ENCODE measurements around the gene CDH11.

CDH11 gene

DNA sequence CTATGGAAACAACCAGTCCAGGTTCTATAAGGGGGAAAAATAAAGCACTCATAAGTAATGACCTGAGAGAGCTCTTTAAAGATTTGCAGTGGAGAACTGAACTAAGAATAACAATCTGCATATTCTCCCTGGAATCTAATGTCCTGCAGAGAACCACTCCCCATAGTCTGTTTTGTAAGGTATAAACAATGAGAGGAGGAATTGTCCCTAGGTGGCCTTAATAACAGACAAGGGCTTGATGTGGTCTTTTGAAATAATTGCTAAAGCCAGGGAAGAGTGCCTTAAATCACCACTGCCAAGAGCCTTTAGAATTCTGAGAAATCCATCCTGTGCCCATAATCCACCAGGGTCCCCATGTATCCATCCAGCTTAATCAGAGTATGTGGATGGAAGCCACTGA lies 106.3 kb downstream of the CDH11 start:
- DNase-seq: no peak
- Histone ChIP-seq H3K9me3 (ENCODE audit: control insufficient read depth, low read length) (peaks cover 3% of the 10 kb centered on the region), H3K27ac (ENCODE audit: insufficient read depth, low read length, poor library complexity, severe bottlenecking) (no peak overlapping the region), H3K4me3 (ENCODE audit: insufficient read depth, low read depth, low read length, poor library complexity, severe bottlenecking) (no peak overlapping the region), H3K27me3 (replicated peaks; ENCODE audit: control insufficient read depth, insufficient read depth, low read length, poor library complexity, severe bottlenecking) (no peaks in the 10 kb centered on the region), H3K4me1 (ENCODE audit: control insufficient read depth, insufficient read depth, low read length, poor library complexity, severe bottlenecking) (no peaks in the 10 kb centered on the region), H3K36me3 (ENCODE audit: control insufficient read depth, insufficient read depth, low read length) (no peaks in the 10 kb centered on the region)

- H3K36me3 ChIP-seq (ENCODE audit: control insufficient read depth, insufficient read depth, low read length): no peaks in the 10 kb centered on the region
- no peaks in the 10 kb centered on the region for H3K4me1 ChIP-seq (ENCODE audit: control insufficient read depth, insufficient read depth, low read length, poor library complexity, severe bottlenecking)
- no peak overlapping the region for H3K27ac ChIP-seq (ENCODE audit: insufficient read depth, low read length, poor library complexity, severe bottlenecking)
- no peak overlapping the region for H3K4me3 ChIP-seq (ENCODE audit: insufficient read depth, low read depth, low read length, poor library complexity, severe bottlenecking)
- H3K9me3 ChIP-seq (ENCODE audit: control insufficient read depth, low read length): peaks cover 3% of the 10 kb centered on the region
- DNase-seq: no peak
- H3K27me3 ChIP-seq (replicated peaks; ENCODE audit: control insufficient read depth, insufficient read depth, low read length, poor library complexity, severe bottlenecking): no peaks in the 10 kb centered on the region
These were observed 109.5 kb downstream of the CDH11 start for GRCh38 chr16:65012357-65012756.

DNA sequence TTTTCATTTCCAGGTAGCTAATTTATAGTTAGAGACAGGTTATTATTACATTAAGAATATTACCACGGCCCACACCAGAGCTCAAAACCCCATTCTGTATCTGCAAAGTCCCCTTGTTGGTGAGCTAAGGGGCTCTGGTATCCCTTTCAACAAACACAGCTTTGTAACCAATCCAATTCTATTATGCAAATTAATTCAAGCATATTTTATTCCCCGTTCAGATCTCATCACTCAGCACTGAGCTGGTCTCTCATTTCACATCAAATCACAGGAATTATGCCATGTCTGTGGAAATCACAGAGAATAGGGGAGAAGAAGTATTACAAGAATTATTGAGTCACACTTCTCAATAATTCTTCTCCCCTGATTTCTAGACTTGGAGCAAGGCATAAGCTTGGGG lies 111.7 kb downstream of the CDH11 start:
- H3K27me3 ChIP-seq (replicated peaks; ENCODE audit: control insufficient read depth, insufficient read depth, low read length, poor library complexity, severe bottlenecking): no peaks in the 10 kb centered on the region
- no peaks in the 10 kb centered on the region for H3K9me3 ChIP-seq (ENCODE audit: control insufficient read depth, low read length)
- H3K27ac ChIP-seq (ENCODE audit: insufficient read depth, low read length, poor library complexity, severe bottlenecking): no peak overlapping the region
- H3K4me3 ChIP-seq (ENCODE audit: insufficient read depth, low read depth, low read length, poor library complexity, severe bottlenecking): no peak overlapping the region
- H3K36me3 ChIP-seq (ENCODE audit: control insufficient read depth, insufficient read depth, low read length): no peaks in the 10 kb centered on the region
- DNase-seq: no peak
- no peaks in the 10 kb centered on the region for H3K4me1 ChIP-seq (ENCODE audit: control insufficient read depth, insufficient read depth, low read length, poor library complexity, severe bottlenecking)

GRCh38 chr16:65005696-65006095 lies 116.2 kb downstream of the CDH11 start:
- no peak overlapping the region for H3K27ac ChIP-seq (ENCODE audit: insufficient read depth, low read length, poor library complexity, severe bottlenecking)
- no peaks in the 10 kb centered on the region for H3K27me3 ChIP-seq (replicated peaks; ENCODE audit: control insufficient read depth, insufficient read depth, low read length, poor library complexity, severe bottlenecking)
- H3K4me3 ChIP-seq (ENCODE audit: insufficient read depth, low read depth, low read length, poor library complexity, severe bottlenecking): no peak overlapping the region
- DNase-seq: no peak
- H3K36me3 ChIP-seq (ENCODE audit: control insufficient read depth, insufficient read depth, low read length): no peaks in the 10 kb centered on the region
- no peaks in the 10 kb centered on the region for H3K9me3 ChIP-seq (ENCODE audit: control insufficient read depth, low read length)
- H3K4me1 ChIP-seq (ENCODE audit: control insufficient read depth, insufficient read depth, low read length, poor library complexity, severe bottlenecking): no peaks in the 10 kb centered on the region

- DNase-seq: no peak
- H3K36me3 ChIP-seq (ENCODE audit: control insufficient read depth, insufficient read depth, low read length): no peaks in the 10 kb centered on the region
These were observed 117.3 kb downstream of the CDH11 start for GRCh38 chr16:65004570-65004969.

DNA sequence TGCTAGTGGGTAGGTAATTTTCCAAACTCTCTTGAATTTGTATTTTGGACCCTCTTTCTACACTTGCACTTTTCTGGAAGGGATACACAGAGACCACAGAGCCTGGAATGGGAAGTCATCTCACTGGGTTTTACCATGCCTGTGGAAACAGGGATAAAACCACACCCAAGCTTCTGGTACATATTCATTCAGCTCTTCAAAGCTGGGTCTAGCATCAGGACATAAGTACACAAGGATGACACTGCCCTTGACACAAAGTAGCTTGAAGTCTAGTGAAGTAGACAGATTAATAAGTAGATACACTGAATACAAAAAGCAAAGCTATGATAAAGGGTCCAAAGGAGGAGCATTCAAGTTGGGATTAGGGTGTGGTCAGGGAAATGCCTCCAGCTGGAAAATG lies 118.2 kb downstream of the CDH11 start:
- H3K27me3 ChIP-seq (replicated peaks; ENCODE audit: control insufficient read depth, insufficient read depth, low read length, poor library complexity, severe bottlenecking): no peaks in the 10 kb centered on the region
- H3K27ac ChIP-seq (ENCODE audit: insufficient read depth, low read length, poor library complexity, severe bottlenecking): no peak overlapping the region
- no peaks in the 10 kb centered on the region for H3K36me3 ChIP-seq (ENCODE audit: control insufficient read depth, insufficient read depth, low read length)
- DNase-seq: no peak
- H3K4me3 ChIP-seq (ENCODE audit: insufficient read depth, low read depth, low read length, poor library complexity, severe bottlenecking): no peak overlapping the region
- H3K4me1 ChIP-seq (ENCODE audit: control insufficient read depth, insufficient read depth, low read length, poor library complexity, severe bottlenecking): no peaks in the 10 kb centered on the region
- H3K9me3 ChIP-seq (ENCODE audit: control insufficient read depth, low read length): no peaks in the 10 kb centered on the region

More at GRCh38 chr16:65004570-65004969, 117.3 kb downstream of the CDH11 start:
- H3K4me1 ChIP-seq (ENCODE audit: control insufficient read depth, insufficient read depth, low read length, poor library complexity, severe bottlenecking): no peaks in the 10 kb centered on the region
- H3K9me3 ChIP-seq (ENCODE audit: control insufficient read depth, low read length): no peaks in the 10 kb centered on the region
- no peak overlapping the region for H3K4me3 ChIP-seq (ENCODE audit: insufficient read depth, low read depth, low read length, poor library complexity, severe bottlenecking)
- H3K27me3 ChIP-seq (replicated peaks; ENCODE audit: control insufficient read depth, insufficient read depth, low read length, poor library complexity, severe bottlenecking): no peaks in the 10 kb centered on the region
- no peak overlapping the region for H3K27ac ChIP-seq (ENCODE audit: insufficient read depth, low read length, poor library complexity, severe bottlenecking)

GRCh38 chr16:65002265-65002664 lies 119.6 kb downstream of the CDH11 start:
- Histone ChIP-seq H3K4me1 (ENCODE audit: control insufficient read depth, insufficient read depth, low read length, poor library complexity, severe bottlenecking) (no peaks in the 10 kb centered on the region), H3K4me3 (ENCODE audit: insufficient read depth, low read depth, low read length, poor library complexity, severe bottlenecking) (no peak overlapping the region), H3K36me3 (ENCODE audit: control insufficient read depth, insufficient read depth, low read length) (no peaks in the 10 kb centered on the region), H3K27me3 (replicated peaks; ENCODE audit: control insufficient read depth, insufficient read depth, low read length, poor library complexity, severe bottlenecking) (no peaks in the 10 kb centered on the region), H3K9me3 (ENCODE audit: control insufficient read depth, low read length) (no peaks in the 10 kb centered on the region), H3K27ac (ENCODE audit: insufficient read depth, low read length, poor library complexity, severe bottlenecking) (no peak overlapping the region)
- no peak for DNase-seq

- Histone ChIP-seq H3K36me3 (ENCODE audit: control insufficient read depth, insufficient read depth, low read length) (no peaks in the 10 kb centered on the region), H3K9me3 (ENCODE audit: control insufficient read depth, low read length) (no peaks in the 10 kb centered on the region), H3K4me1 (ENCODE audit: control insufficient read depth, insufficient read depth, low read length, poor library complexity, severe bottlenecking) (no peaks in the 10 kb centered on the region), H3K4me3 (ENCODE audit: insufficient read depth, low read depth, low read length, poor library complexity, severe bottlenecking) (no peak overlapping the region), H3K27me3 (replicated peaks; ENCODE audit: control insufficient read depth, insufficient read depth, low read length, poor library complexity, severe bottlenecking) (no peaks in the 10 kb centered on the region), H3K27ac (ENCODE audit: insufficient read depth, low read length, poor library complexity, severe bottlenecking) (no peak overlapping the region)
- no peak for DNase-seq
These were observed 121.2 kb downstream of the CDH11 start for GRCh38 chr16:65000654-65001053.

GRCh38 chr16:64997751-64998150 lies 124.1 kb downstream of the CDH11 start:
- Histone ChIP-seq H3K36me3 (ENCODE audit: control insufficient read depth, insufficient read depth, low read length) (no peaks in the 10 kb centered on the region), H3K4me1 (ENCODE audit: control insufficient read depth, insufficient read depth, low read length, poor library complexity, severe bottlenecking) (no peaks in the 10 kb centered on the region), H3K27me3 (replicated peaks; ENCODE audit: control insufficient read depth, insufficient read depth, low read length, poor library complexity, severe bottlenecking) (no peaks in the 10 kb centered on the region), H3K27ac (ENCODE audit: insufficient read depth, low read length, poor library complexity, severe bottlenecking) (no peak overlapping the region), H3K4me3 (ENCODE audit: insufficient read depth, low read depth, low read length, poor library complexity, severe bottlenecking) (no peak overlapping the region), H3K9me3 (ENCODE audit: control insufficient read depth, low read length) (no peaks in the 10 kb centered on the region)
- DNase-seq: no peak

- Histone ChIP-seq H3K27me3 (replicated peaks; ENCODE audit: control insufficient read depth, insufficient read depth, low read length, poor library complexity, severe bottlenecking) (no peaks in the 10 kb centered on the region), H3K36me3 (ENCODE audit: control insufficient read depth, insufficient read depth, low read length) (no peaks in the 10 kb centered on the region), H3K4me1 (ENCODE audit: control insufficient read depth, insufficient read depth, low read length, poor library complexity, severe bottlenecking) (no peaks in the 10 kb centered on the region), H3K27ac (ENCODE audit: insufficient read depth, low read length, poor library complexity, severe bottlenecking) (no peak overlapping the region), H3K9me3 (ENCODE audit: control insufficient read depth, low read length) (no peaks in the 10 kb centered on the region), H3K4me3 (ENCODE audit: insufficient read depth, low read depth, low read length, poor library complexity, severe bottlenecking) (no peak overlapping the region)
- DNase-seq: no peak
These were observed 124.7 kb downstream of the CDH11 start for GRCh38 chr16:64997121-64997520.

- H3K4me3 ChIP-seq (ENCODE audit: insufficient read depth, low read depth, low read length, poor library complexity, severe bottlenecking): no peak overlapping the region
- H3K27ac ChIP-seq (ENCODE audit: insufficient read depth, low read length, poor library complexity, severe bottlenecking): no peak overlapping the region
- no peaks in the 10 kb centered on the region for H3K4me1 ChIP-seq (ENCODE audit: control insufficient read depth, insufficient read depth, low read length, poor library complexity, severe bottlenecking)
- no peak for DNase-seq
- H3K9me3 ChIP-seq (ENCODE audit: control insufficient read depth, low read length): no peaks in the 10 kb centered on the region
- H3K27me3 ChIP-seq (replicated peaks; ENCODE audit: control insufficient read depth, insufficient read depth, low read length, poor library complexity, severe bottlenecking): no peaks in the 10 kb centered on the region
- H3K36me3 ChIP-seq (ENCODE audit: control insufficient read depth, insufficient read depth, low read length): no peaks in the 10 kb centered on the region
These were observed 125.2 kb downstream of the CDH11 start for GRCh38 chr16:64996641-64997040.

Data from effector memory CD4-positive, alpha-beta T cell (primary cell).